HepG2 (cell line): ENCODE data around the gene SULT6B1. TPM values are rescaled to one million over a fixed set of nuclear protein-coding genes. Genes with fewer than 3 reads are reported as not detected.
A peak's percentile ranks its signal among the peaks of the same experiment; 100 is the strongest.

ENCODE experiments used
- ATAC-seq: fragments of 200-7000 bp; cut with Tn5 transposase; 3 replicates; pipeline ENCODE4 v1.9.1; 2020; ENCODE audit warnings: mild to moderate bottlenecking, moderate library complexity
- BruUV-seq: library from RNA; stranded (reverse); fragments of 400-500 nt; replicated peaks from 2 replicates; lab custom pipeline; 2021; lab: Mats Ljungman, UMichigan
- CTCF ChIA-PET: fragments of 300-600 bp; formaldehyde crosslinking; extraction: SDS; loops from one replicate; lab custom pipeline; 2021; ENCODE audit warnings: low total read pairs, inconsistent platforms, low intra/inter-chr PET ratio; lab: Yijun Ruan, JAX
- POLR2A ChIA-PET: fragments of 350-600 bp; sonication (Branson Sonifier 250); formaldehyde crosslinking; loops from one replicate; lab custom pipeline; 2020; ENCODE audit warnings: antibody characterized with exemption, inconsistent platforms; lab: Yijun Ruan, JAX
- DNase-seq: peaks from one replicate; pipeline ENCODE4 v3.0.0-alpha.2; 2015; ENCODE audit warnings: low spot score
- FAIRE-seq: peaks from 3 replicates; lab custom pipeline; 2011; peaks lifted over from hg19 to GRCh38; lab: Jason Lieb, UNC
- H2AFZ ChIP-seq: one replicate; pipeline ENCODE4 v1.6.1; 2011; ENCODE audit warnings: low read length, inconsistent platforms
- H3K27ac ChIP-seq: fragments of 300-600 bp; 3 replicates; pipeline ENCODE4 v1.8.0; 2011; ENCODE audit warnings: mixed run types, mild to moderate bottlenecking, mixed read lengths, low read length, inconsistent platforms; ENCODE audit not compliant: insufficient read depth; ENCODE audit errors: extremely low read length
- H3K27me3 ChIP-seq, 2 experiments: fragments of 200-600 bp in 1 of 2; 2 replicates in 1 of 2; 3 replicates in 1 of 2; pipeline versions ENCODE4 v1.6.0 to v1.8.0; 2011; ENCODE audit warnings: low read length in 2 of 2, mild to moderate bottlenecking in 2 of 2, moderate library complexity in 2 of 2, inconsistent platforms in 1 of 2; ENCODE audit not compliant: insufficient read depth in 2 of 2, control insufficient read depth in 1 of 2
- H3K36me3 ChIP-seq, 2 experiments: fragments of 200-600 bp in 1 of 2; replicated peaks in 1 of 2; 2 replicates in 1 of 2; 3 replicates in 1 of 2; pipeline versions ENCODE4 v1.5.1 to v1.8.0; 2011; ENCODE audit warnings: low read length in 2 of 2, inconsistent platforms in 1 of 2; ENCODE audit not compliant: insufficient read depth in 2 of 2, control insufficient read depth in 1 of 2
- H3K4me1 ChIP-seq: 2 replicates; pipeline ENCODE4 v1.5.1; 2012; ENCODE audit warnings: low read length, inconsistent platforms; ENCODE audit not compliant: insufficient read depth
- H3K4me2 ChIP-seq: 2 replicates; pipeline ENCODE4 v1.6.0; 2011; ENCODE audit warnings: low read depth, low read length, inconsistent platforms
- H3K4me3 ChIP-seq, 3 experiments: fragments of 200-600 bp in 1 of 3; sonication (generic), shearing (Covaris generic) in 1 of 3; replicated peaks in 1 of 3; 2 replicates each; pipeline ENCODE4 v1.5.1; 2011 to 2016; ENCODE audit warnings: low read length in 3 of 3, inconsistent platforms in 2 of 3, low read depth in 2 of 3, mild to moderate bottlenecking in 2 of 3, control low read depth in 1 of 3, mixed read lengths in 1 of 3; ENCODE audit not compliant: insufficient read depth in 1 of 3
- H3K79me2 ChIP-seq: one replicate; pipeline ENCODE4 v1.6.1; 2011; ENCODE audit warnings: low read length, inconsistent platforms; ENCODE audit not compliant: insufficient read depth
- H3K9ac ChIP-seq: 2 replicates; pipeline ENCODE4 v1.6.0; 2011; ENCODE audit warnings: mild to moderate bottlenecking, low read depth, low read length, inconsistent platforms; ENCODE audit not compliant: insufficient read depth
- H3K9me3 ChIP-seq: 2 replicates; pipeline ENCODE4 v1.5.1; 2012; ENCODE audit warnings: mild to moderate bottlenecking, low read length
- H4K20me1 ChIP-seq: 2 replicates; pipeline ENCODE4 v1.6.0; 2011; ENCODE audit warnings: inconsistent platforms, mild to moderate bottlenecking, low read length, moderate library complexity; ENCODE audit not compliant: insufficient read depth
- CAMTA2 ChIP-seq: sonication (generic); formaldehyde crosslinking; IDR thresholded peaks from 2 replicates; pipeline ENCODE4 v1.4.0; 2020; ENCODE audit warnings: mild to moderate bottlenecking, missing genetic modification reagents, borderline replicate concordance
- DNMT3B ChIP-seq: conservative IDR thresholded peaks from 2 replicates; pipeline ENCODE4 v1.6.1; 2016; ENCODE audit warnings: missing biosample characterization, control low read depth
- FOSL1 ChIP-seq: sonication (generic); formaldehyde crosslinking; IDR thresholded peaks from 2 replicates; pipeline ENCODE4 v1.9.0; 2021; ENCODE audit warnings: missing genetic modification reagents, borderline replicate concordance
- GMEB2 ChIP-seq: IDR thresholded peaks from 2 replicates; pipeline ENCODE4 v1.6.1; 2016; ENCODE audit warnings: missing biosample characterization, missing genetic modification reagents, low read depth
- HMGXB4 ChIP-seq, 2 experiments: sonication (generic) in 1 of 2; formaldehyde crosslinking in 1 of 2; IDR thresholded peaks; 2 replicates each; pipeline versions ENCODE4 v1.4.0 to v1.6.1; 2018 to 2020; ENCODE audit warnings: missing genetic modification reagents in 2 of 2, borderline replicate concordance in 1 of 2, low read depth in 1 of 2, mild to moderate bottlenecking in 1 of 2, missing biosample characterization in 1 of 2
- KLF11 ChIP-seq: IDR thresholded peaks from 2 replicates; pipeline ENCODE4 v1.6.1; 2016; ENCODE audit warnings: missing compliant biosample characterization
- STAG1 ChIP-seq: sonication (generic); formaldehyde crosslinking; IDR thresholded peaks from 2 replicates; pipeline ENCODE4 v1.4.0; 2020; ENCODE audit warnings: missing genetic modification reagents
- ZFAT ChIP-seq: sonication (generic); formaldehyde crosslinking; conservative IDR thresholded peaks from 2 replicates; pipeline ENCODE4 v1.8.1; 2023; ENCODE audit warnings: missing genetic modification reagents, inconsistent platforms
- ZNF337 ChIP-seq: sonication (generic); formaldehyde crosslinking; IDR thresholded peaks from 2 replicates; pipeline ENCODE4 v1.5.1; 2020; ENCODE audit warnings: missing genetic modification reagents, low read depth, mild to moderate bottlenecking, borderline replicate concordance
- ZNF512 ChIP-seq: sonication (generic); formaldehyde crosslinking; IDR thresholded peaks from 2 replicates; pipeline ENCODE4 v1.4.0; 2020; ENCODE audit warnings: mild to moderate bottlenecking, missing genetic modification reagents
- ZNF562 ChIP-seq: sonication (generic); formaldehyde crosslinking; IDR thresholded peaks from 2 replicates; pipeline ENCODE4 v1.8.0; 2022; ENCODE audit warnings: missing genetic modification reagents, borderline replicate concordance
- WGBS: methylation state at CpG from one replicate; pipeline ENCODE4 v1.1.6; 2017; ENCODE audit warnings: low lambda C conversion rate; 5-methylcytosine and 5-hydroxymethylcytosine counted together
- in situ Hi-C: cut with HindIII; loops from 2 replicates; pipeline ENCODE4 v1.10.0; 2017; ENCODE audit warnings: low pct_unique_long_range_greater_than_20kb; ENCODE audit not compliant: extremely low pct_ligation_motif_present
- intact Hi-C: fragments of 100-400 bp; cut with micrococcal nuclease; formaldehyde crosslinking; loops from one replicate; pipeline ENCODE4 v1.10.0; 2022; ENCODE audit not compliant: unreplicated experiment
- polyA plus RNA-seq, 8 experiments: library from polyadenylated mRNA; depleted of rRNA in 3 of 8; stranded (reverse) in 7 of 8; unstranded in 1 of 8; fragments of >200 nt; fragmentation: Illumina TruSeq in 4 of 8; extraction: Trizol in 4 of 8; gene quantifications; 2 replicates each; pipeline versions ENCODE4 v1.2.1 to v1.2.3, GENCODE V29; 2011 to 2016; ENCODE audit warnings: low read depth in 4 of 8, missing spikeins in 1 of 8, mixed read lengths in 1 of 8; ENCODE audit not compliant: insufficient read depth in 1 of 8
- total RNA-seq, 5 experiments: library from RNA; depleted of rRNA; stranded (reverse); fragments of >200 nt; fragmentation: Illumina TruSeq; extraction: Trizol; gene quantifications; 2 replicates each; pipeline ENCODE4 v1.2.3, GENCODE V29; 2016; ENCODE audit warnings: low read depth in 1 of 5

The SULT6B1 gene
- total and polyA plus RNA-seq, 2 of the 13 experiments (the other 11 are each of a cell fraction or from before 2014, with no cell fraction given): not detected

GRCh38 chr2:37180006-37180639 lies 8.3 kb downstream of the SULT6B1 start:
- Histone ChIP-seq H2AFZ (no peak overlapping the region), H3K27me3 (peaks cover 0 to 6% of the 10 kb centered on the region in 2 experiments; a peak in 2 of 5 replicates), H3K4me3 (no peak overlapping the region), H3K4me2 (no peak overlapping the region), H3K9me3 (no peaks in the 10 kb centered on the region), H3K36me3 (no peaks in the 10 kb centered on the region), H3K27ac (no peak overlapping the region), H3K9ac (no peak overlapping the region), H3K79me2 (no peaks in the 10 kb centered on the region), H4K20me1 (no peaks in the 10 kb centered on the region), H3K4me1 (peaks cover 7% of the 10 kb centered on the region)
- 20% methylated on average over 4 of the region's 4 CpGs for WGBS
- ATAC-seq: no peak
- TF ChIP-seq HMGXB4 (CRISPR knock-in tag; IDR thresholded peaks at IDR 0.05; ENCODE audit: borderline replicate concordance in 1 of 2, low read depth in 1 of 2): no peak
- no peak for TF ChIP-seq ZNF562 (CRISPR knock-in tag)
- peak; percentile 18; the same call in 1 of the 2 replicates for TF ChIP-seq STAG1 (CRISPR knock-in tag)
- BruUV-seq: no TSS peak
- intact Hi-C loops: no loop called here
- CTCF ChIA-PET: no interaction called here
- DNase-seq: no peak
- in situ Hi-C loops: no loop called here
- POLR2A ChIA-PET: no interaction called here
- no peak for FAIRE-seq

- BruUV-seq: no TSS peak
- POLR2A ChIA-PET: no interaction called here
- DNase-seq: no peak
- no peak overlapping the region for H3K27ac ChIP-seq
- CTCF ChIA-PET: no interaction called here
- no peak for ATAC-seq
- H3K27me3 ChIP-seq: peaks cover 0 to 16% of the 10 kb centered on the region in 2 experiments; a peak in 2 of 5 replicates
- no peaks in the 10 kb centered on the region for H3K36me3 ChIP-seq
- H3K9me3 ChIP-seq: no peaks in the 10 kb centered on the region
- TF ChIP-seq FOSL1: no peak
- no peak for TF ChIP-seq GMEB2 (CRISPR knock-in tag)
- no peak for TF ChIP-seq KLF11 (CRISPR knock-in tag)
- no peak for TF ChIP-seq ZNF512 (CRISPR knock-in tag)
- no peak for TF ChIP-seq ZNF337 (CRISPR knock-in tag)
- TF ChIP-seq ZFAT (CRISPR knock-in tag): no peak
- no peak for TF ChIP-seq CAMTA2
- TF ChIP-seq DNMT3B: no peak
- intact Hi-C loops: no loop called here
- H3K4me1 ChIP-seq: peaks cover 15% of the 10 kb centered on the region
- no peak overlapping the region for H3K4me3 ChIP-seq
- H2AFZ ChIP-seq: no peak overlapping the region
- no peak for FAIRE-seq
- 79% methylated on average over 1 of the region's 1 CpG for WGBS
- no peak overlapping the region for H3K9ac ChIP-seq
- no peak overlapping the region for H3K4me2 ChIP-seq
- in situ Hi-C loops: loop anchor here (25.0 kb wide), 1 partner anchor 714 kb away; no protein-coding TSS in a partner anchor
- H4K20me1 ChIP-seq: no peaks in the 10 kb centered on the region
- H3K79me2 ChIP-seq: no peaks in the 10 kb centered on the region
Measured at GRCh38 chr2:37173741-37174140, 14.7 kb downstream of the SULT6B1 start.
